WTC11 (cell line): ENCODE data around the gene NPEPPS. TPM values are rescaled to one million over a fixed set of nuclear protein-coding genes. Genes with fewer than 3 reads are reported as not detected.

Source experiments
- ATAC-seq: fragments of 200-7000 bp; cut with Tn5 transposase; 2 replicates; pipeline ENCODE4 v1.10.0; 2021; ENCODE audit warnings: mild to moderate bottlenecking, moderate library complexity
- CTCF ChIA-PET: fragments of 300-600 bp; sonication (Branson Sonifier 250); formaldehyde crosslinking; loops from one replicate; lab custom pipeline; 2021; ENCODE audit warnings: antibody characterized with exemption; lab: Charles Lee
- POLR2A ChIA-PET: fragments of 350-600 bp; sonication (Branson Sonifier 250); formaldehyde crosslinking; loops from one replicate; lab custom pipeline; 2021; ENCODE audit warnings: antibody characterized with exemption; lab: Charles Lee
- DNase-seq: peaks from one replicate; pipeline ENCODE4 v3.0.0; 2021; ENCODE audit warnings: low spot score
- H3K27ac Mint-ChIP-seq: 2 replicates; pipeline ENCODE4 v1.8.0; 2021; ENCODE audit warnings: mixed read lengths
- H3K27me3 Mint-ChIP-seq: 2 replicates; pipeline ENCODE4 v1.8.0; 2021; ENCODE audit warnings: low read depth, mild to moderate bottlenecking, moderate library complexity, mixed read lengths
- H3K36me3 Mint-ChIP-seq: 2 replicates; pipeline ENCODE4 v1.8.0; 2021; ENCODE audit warnings: mixed read lengths
- H3K4me1 Mint-ChIP-seq: 2 replicates; pipeline ENCODE4 v1.8.0; 2022; ENCODE audit warnings: mixed read lengths
- H3K4me3 Mint-ChIP-seq: 2 replicates; pipeline ENCODE4 v1.8.0; 2021; ENCODE audit warnings: mild to moderate bottlenecking, moderate library complexity, mixed read lengths
- H3K9me3 Mint-ChIP-seq: 2 replicates; pipeline ENCODE4 v1.8.0; 2021; ENCODE audit warnings: mixed read lengths
- CDX4 ChIP-seq: fragments of 250-450 bp; sonication (Bioruptor Pico); IDR thresholded peaks from 2 replicates; pipeline ENCODE4 v1.9.0; 2021; ENCODE audit warnings: moderate library complexity, mild to moderate bottlenecking, inconsistent platforms, borderline replicate concordance
- ESRRA ChIP-seq: sonication (generic); formaldehyde crosslinking; IDR thresholded peaks from 2 replicates; pipeline ENCODE4 v1.8.1; 2022; ENCODE audit warnings: mild to moderate bottlenecking, missing genetic modification reagents, borderline replicate concordance
- FOXJ3 ChIP-seq: sonication (generic); formaldehyde crosslinking; IDR thresholded peaks from 2 replicates; pipeline ENCODE4 v1.9.0; 2021; ENCODE audit warnings: missing genetic modification reagents, mild to moderate bottlenecking, borderline replicate concordance
- GRHL2 ChIP-seq: fragments of 250-450 bp; sonication (Bioruptor Pico); IDR thresholded peaks from 2 replicates; pipeline ENCODE4 v1.8.0; 2022; ENCODE audit warnings: mild to moderate bottlenecking, moderate library complexity; ENCODE audit not compliant: insufficient replicate concordance, severe bottlenecking
- MLX ChIP-seq: sonication (generic); formaldehyde crosslinking; IDR thresholded peaks from 2 replicates; pipeline ENCODE4 v1.8.1; 2023; ENCODE audit warnings: mild to moderate bottlenecking, missing genetic modification reagents, moderate library complexity
- NFE2L1 ChIP-seq: sonication (generic); formaldehyde crosslinking; IDR thresholded peaks from 2 replicates; pipeline ENCODE4 v1.8.1; 2023; ENCODE audit warnings: missing genetic modification reagents
- NFYB ChIP-seq: sonication (generic); formaldehyde crosslinking; conservative IDR thresholded peaks from 2 replicates; pipeline ENCODE4 v1.8.0; 2022; ENCODE audit warnings: low read depth, missing genetic modification reagents
- PREB ChIP-seq: sonication (generic); formaldehyde crosslinking; IDR thresholded peaks from 2 replicates; pipeline ENCODE4 v1.8.1; 2022; ENCODE audit warnings: mild to moderate bottlenecking, missing genetic modification reagents, moderate library complexity, borderline replicate concordance
- PRRX2 ChIP-seq: fragments of 250-450 bp; sonication (Bioruptor Pico); IDR thresholded peaks from 2 replicates; pipeline ENCODE4 v1.8.0; 2021; ENCODE audit warnings: mild to moderate bottlenecking
- SMAD3 ChIP-seq: sonication (generic); formaldehyde crosslinking; IDR thresholded peaks from 2 replicates; pipeline ENCODE4 v1.8.0; 2022; ENCODE audit warnings: missing genetic modification reagents, mild to moderate bottlenecking, borderline replicate concordance
- TEAD1 ChIP-seq: sonication (generic); formaldehyde crosslinking; IDR thresholded peaks from 2 replicates; pipeline ENCODE4 v1.8.0; 2022; ENCODE audit warnings: mild to moderate bottlenecking, missing genetic modification reagents
- TP53 ChIP-seq: sonication (generic); formaldehyde crosslinking; IDR thresholded peaks from 2 replicates; pipeline ENCODE4 v1.8.1; 2023; ENCODE audit warnings: mild to moderate bottlenecking, missing genetic modification reagents
- ZBTB21 ChIP-seq: sonication (generic); formaldehyde crosslinking; IDR thresholded peaks from 2 replicates; pipeline ENCODE4 v1.8.1; 2023; ENCODE audit warnings: mild to moderate bottlenecking, missing genetic modification reagents, borderline replicate concordance
- ZNF138 ChIP-seq: sonication (generic); formaldehyde crosslinking; conservative IDR thresholded peaks from 2 replicates; pipeline ENCODE4 v1.8.1; 2022; ENCODE audit warnings: mild to moderate bottlenecking, moderate library complexity, missing genetic modification reagents
- ZNF396 ChIP-seq: fragments of 250-450 bp; sonication (Bioruptor Pico); IDR thresholded peaks from 2 replicates; pipeline ENCODE4 v1.8.0; 2021; ENCODE audit warnings: mild to moderate bottlenecking, moderate library complexity, borderline replicate concordance
- ZNF416 ChIP-seq: fragments of 250-450 bp; sonication (Bioruptor Pico); IDR thresholded peaks from 2 replicates; pipeline ENCODE4 v1.9.0; 2021; ENCODE audit warnings: mild to moderate bottlenecking, inconsistent platforms
- ZNF512 ChIP-seq: sonication (generic); formaldehyde crosslinking; IDR thresholded peaks from 2 replicates; pipeline ENCODE4 v1.8.1; 2022; ENCODE audit warnings: missing genetic modification reagents, borderline replicate concordance
- total RNA-seq: library from RNA; stranded (reverse); gene quantifications from 3 replicates; pipeline ENCODE4 v1.2.3, GENCODE V29; 2021
- TF ChIP-seq, protein P1 (sequence below): fragments of 250-450 bp; sonication (Bioruptor Pico); IDR thresholded peaks from 2 replicates; pipeline ENCODE4 v1.9.0; 2021; ENCODE audit warnings: mild to moderate bottlenecking
- TF ChIP-seq, protein P2 (sequence below): sonication (generic); formaldehyde crosslinking; IDR thresholded peaks from 2 replicates; pipeline ENCODE4 v1.8.0; 2022; ENCODE audit warnings: mild to moderate bottlenecking, missing genetic modification reagents
- TF ChIP-seq, protein P3 (sequence below): fragments of 250-450 bp; sonication (Bioruptor Pico); IDR thresholded peaks from 2 replicates; pipeline ENCODE4 v2.1.2; 2022; ENCODE audit warnings: mild to moderate bottlenecking, moderate library complexity
- TF ChIP-seq, protein P4 (sequence below): sonication (generic); formaldehyde crosslinking; IDR thresholded peaks from 2 replicates; pipeline ENCODE4 v1.8.0; 2022; ENCODE audit warnings: mild to moderate bottlenecking, missing genetic modification reagents
- TF ChIP-seq, protein P5 (sequence below): fragments of 250-450 bp; sonication (Bioruptor Pico); IDR thresholded peaks from 2 replicates; pipeline ENCODE4 v1.8.0; 2021; ENCODE audit warnings: mild to moderate bottlenecking
- TF ChIP-seq, protein P6 (sequence below): sonication (generic); formaldehyde crosslinking; conservative IDR thresholded peaks from 2 replicates; pipeline ENCODE4 v1.8.1; 2022; ENCODE audit warnings: mild to moderate bottlenecking, missing genetic modification reagents

The NPEPPS gene
- total RNA-seq, 1 experiment from 2014 or later: 127 TPM

DNA sequence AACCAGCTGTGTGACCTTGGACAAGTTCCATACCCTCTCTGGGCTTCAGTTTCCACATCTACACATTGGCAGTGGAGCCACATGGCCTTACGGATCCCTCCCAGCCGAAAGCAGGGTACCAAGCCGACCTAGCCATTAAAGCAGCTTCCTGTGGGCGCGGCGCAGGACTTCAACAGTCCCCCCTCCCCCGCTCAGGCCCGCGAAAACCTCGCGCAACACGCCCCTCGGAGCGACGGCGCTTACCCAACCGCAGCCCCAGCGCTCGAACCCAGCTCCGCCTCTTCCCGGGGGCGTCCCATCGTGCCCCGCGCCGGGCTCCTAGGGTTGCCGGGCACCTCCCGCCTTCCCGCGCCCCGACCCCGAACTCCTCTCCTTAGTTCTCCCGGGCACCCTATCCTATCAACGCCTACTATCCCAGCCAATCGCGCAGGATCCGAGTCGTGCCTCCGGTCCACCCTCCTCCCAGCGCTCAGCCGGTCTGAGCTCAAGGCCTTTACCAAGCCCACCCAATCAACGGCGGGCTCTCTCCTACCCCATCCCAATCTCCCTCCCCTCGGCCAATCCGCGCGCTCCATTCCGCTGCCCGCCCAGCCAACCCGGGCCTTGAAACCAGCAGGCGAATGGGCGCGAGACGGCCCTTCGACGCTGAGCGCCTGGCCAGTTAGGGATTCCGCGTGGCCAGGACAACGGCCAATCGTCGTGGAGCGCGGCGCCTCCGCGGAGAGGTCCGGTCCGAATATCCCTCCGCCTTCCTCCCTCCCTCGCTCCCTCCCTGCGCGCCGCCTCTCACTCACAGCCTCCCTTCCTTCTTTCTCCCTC, 118.5 kb downstream of the NPEPPS start, which contains the start of gene KPNB1:
Gene KPNB1 (plus strand): TSS at position 767 of the 819 bp plus-strand sequence. CDS start 326 bp downstream, outside the sequence.
- Mint-ChIP-seq H3K9me3 (no peaks in the 10 kb centered on the region), H3K36me3 (peaks cover 31% of the 10 kb centered on the region), H3K4me1 (peaks cover 28% of the 10 kb centered on the region), H3K4me3 (peak within 1 kb of the TSS; percentile 91), H3K27ac (peak within 1 kb of the TSS; percentile 100), H3K27me3 (no peaks in the 10 kb centered on the region; the same call in 1 of the 2 replicates)
- DNase-seq (peak; percentile 99), ATAC-seq (peak; percentile 91)
- POLR2A ChIA-PET: interaction anchor here (0.6 to 2.4 kb wide), 15 partner anchors 9 to 326 kb away, joined by 3 to 15 read pairs (median 4); partner anchors contain the start of genes EFCAB13, SCRN2, TBKBP1 and TBX21
- CTCF ChIA-PET: interaction anchor here (0.7 to 1.8 kb wide), 13 partner anchors 13 to 374 kb away, joined by 3 to 18 read pairs (median 4); partner anchors contain the start of genes TBKBP1 and TBX21
- TF ChIP-seq, protein P1, sequence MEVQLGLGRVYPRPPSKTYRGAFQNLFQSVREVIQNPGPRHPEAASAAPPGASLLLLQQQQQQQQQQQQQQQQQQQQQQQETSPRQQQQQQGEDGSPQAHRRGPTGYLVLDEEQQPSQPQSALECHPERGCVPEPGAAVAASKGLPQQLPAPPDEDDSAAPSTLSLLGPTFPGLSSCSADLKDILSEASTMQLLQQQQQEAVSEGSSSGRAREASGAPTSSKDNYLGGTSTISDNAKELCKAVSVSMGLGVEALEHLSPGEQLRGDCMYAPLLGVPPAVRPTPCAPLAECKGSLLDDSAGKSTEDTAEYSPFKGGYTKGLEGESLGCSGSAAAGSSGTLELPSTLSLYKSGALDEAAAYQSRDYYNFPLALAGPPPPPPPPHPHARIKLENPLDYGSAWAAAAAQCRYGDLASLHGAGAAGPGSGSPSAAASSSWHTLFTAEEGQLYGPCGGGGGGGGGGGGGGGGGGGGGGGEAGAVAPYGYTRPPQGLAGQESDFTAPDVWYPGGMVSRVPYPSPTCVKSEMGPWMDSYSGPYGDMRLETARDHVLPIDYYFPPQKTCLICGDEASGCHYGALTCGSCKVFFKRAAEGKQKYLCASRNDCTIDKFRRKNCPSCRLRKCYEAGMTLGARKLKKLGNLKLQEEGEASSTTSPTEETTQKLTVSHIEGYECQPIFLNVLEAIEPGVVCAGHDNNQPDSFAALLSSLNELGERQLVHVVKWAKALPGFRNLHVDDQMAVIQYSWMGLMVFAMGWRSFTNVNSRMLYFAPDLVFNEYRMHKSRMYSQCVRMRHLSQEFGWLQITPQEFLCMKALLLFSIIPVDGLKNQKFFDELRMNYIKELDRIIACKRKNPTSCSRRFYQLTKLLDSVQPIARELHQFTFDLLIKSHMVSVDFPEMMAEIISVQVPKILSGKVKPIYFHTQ (CRISPR knock-in tag): no peak
- no peak for TF ChIP-seq CDX4 (CRISPR knock-in tag)
- TF ChIP-seq ZNF396 (CRISPR knock-in tag): no peak
- 0 out of 2 replicates have a peak, but pooled peaks have one; percentile 59 for TF ChIP-seq ESRRA (CRISPR knock-in tag)
- TF ChIP-seq, protein P2, sequence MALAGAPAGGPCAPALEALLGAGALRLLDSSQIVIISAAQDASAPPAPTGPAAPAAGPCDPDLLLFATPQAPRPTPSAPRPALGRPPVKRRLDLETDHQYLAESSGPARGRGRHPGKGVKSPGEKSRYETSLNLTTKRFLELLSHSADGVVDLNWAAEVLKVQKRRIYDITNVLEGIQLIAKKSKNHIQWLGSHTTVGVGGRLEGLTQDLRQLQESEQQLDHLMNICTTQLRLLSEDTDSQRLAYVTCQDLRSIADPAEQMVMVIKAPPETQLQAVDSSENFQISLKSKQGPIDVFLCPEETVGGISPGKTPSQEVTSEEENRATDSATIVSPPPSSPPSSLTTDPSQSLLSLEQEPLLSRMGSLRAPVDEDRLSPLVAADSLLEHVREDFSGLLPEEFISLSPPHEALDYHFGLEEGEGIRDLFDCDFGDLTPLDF (CRISPR knock-in tag): no peak; the same call in 1 of the 2 replicates
- peak; percentile 46; the same call in 1 of the 2 replicates for TF ChIP-seq PREB (CRISPR knock-in tag)
- peak; percentile 92; the same call in 1 of the 2 replicates for TF ChIP-seq TEAD1 (CRISPR knock-in tag)
- TF ChIP-seq, protein P3, sequence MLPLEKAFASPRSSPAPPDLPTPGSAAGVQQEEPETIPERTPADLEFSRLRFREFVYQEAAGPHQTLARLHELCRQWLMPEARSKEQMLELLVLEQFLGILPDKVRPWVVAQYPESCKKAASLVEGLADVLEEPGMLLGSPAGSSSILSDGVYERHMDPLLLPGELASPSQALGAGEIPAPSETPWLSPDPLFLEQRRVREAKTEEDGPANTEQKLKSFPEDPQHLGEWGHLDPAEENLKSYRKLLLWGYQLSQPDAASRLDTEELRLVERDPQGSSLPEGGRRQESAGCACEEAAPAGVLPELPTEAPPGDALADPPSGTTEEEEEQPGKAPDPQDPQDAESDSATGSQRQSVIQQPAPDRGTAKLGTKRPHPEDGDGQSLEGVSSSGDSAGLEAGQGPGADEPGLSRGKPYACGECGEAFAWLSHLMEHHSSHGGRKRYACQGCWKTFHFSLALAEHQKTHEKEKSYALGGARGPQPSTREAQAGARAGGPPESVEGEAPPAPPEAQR (CRISPR knock-in tag): peak; percentile 87
- TF ChIP-seq NFYB (CRISPR knock-in tag): peak; percentile 94
- peak; percentile 94 for TF ChIP-seq NFE2L1 (CRISPR knock-in tag)
- TF ChIP-seq FOXJ3 (CRISPR knock-in tag): no peak
- TF ChIP-seq, protein P4, sequence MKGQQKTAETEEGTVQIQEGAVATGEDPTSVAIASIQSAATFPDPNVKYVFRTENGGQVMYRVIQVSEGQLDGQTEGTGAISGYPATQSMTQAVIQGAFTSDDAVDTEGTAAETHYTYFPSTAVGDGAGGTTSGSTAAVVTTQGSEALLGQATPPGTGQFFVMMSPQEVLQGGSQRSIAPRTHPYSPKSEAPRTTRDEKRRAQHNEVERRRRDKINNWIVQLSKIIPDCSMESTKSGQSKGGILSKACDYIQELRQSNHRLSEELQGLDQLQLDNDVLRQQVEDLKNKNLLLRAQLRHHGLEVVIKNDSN: peak; percentile 78
- no peak for TF ChIP-seq ZNF138 (CRISPR knock-in tag)
- no peak for TF ChIP-seq MLX (CRISPR knock-in tag)
- TF ChIP-seq, protein P5, sequence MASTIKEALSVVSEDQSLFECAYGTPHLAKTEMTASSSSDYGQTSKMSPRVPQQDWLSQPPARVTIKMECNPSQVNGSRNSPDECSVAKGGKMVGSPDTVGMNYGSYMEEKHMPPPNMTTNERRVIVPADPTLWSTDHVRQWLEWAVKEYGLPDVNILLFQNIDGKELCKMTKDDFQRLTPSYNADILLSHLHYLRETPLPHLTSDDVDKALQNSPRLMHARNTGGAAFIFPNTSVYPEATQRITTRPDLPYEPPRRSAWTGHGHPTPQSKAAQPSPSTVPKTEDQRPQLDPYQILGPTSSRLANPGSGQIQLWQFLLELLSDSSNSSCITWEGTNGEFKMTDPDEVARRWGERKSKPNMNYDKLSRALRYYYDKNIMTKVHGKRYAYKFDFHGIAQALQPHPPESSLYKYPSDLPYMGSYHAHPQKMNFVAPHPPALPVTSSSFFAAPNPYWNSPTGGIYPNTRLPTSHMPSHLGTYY (CRISPR knock-in tag): no peak
- TF ChIP-seq SMAD3 (CRISPR knock-in tag): peak; percentile 80; the same call in 1 of the 2 replicates
- no peak for TF ChIP-seq ZNF416 (CRISPR knock-in tag)
- no peak for TF ChIP-seq TP53
- no peak for TF ChIP-seq ZNF512
- TF ChIP-seq PRRX2 (CRISPR knock-in tag): no peak
- TF ChIP-seq GRHL2 (CRISPR knock-in tag): no peak
- TF ChIP-seq ZBTB21 (CRISPR knock-in tag): no peak
- TF ChIP-seq, protein P6, sequence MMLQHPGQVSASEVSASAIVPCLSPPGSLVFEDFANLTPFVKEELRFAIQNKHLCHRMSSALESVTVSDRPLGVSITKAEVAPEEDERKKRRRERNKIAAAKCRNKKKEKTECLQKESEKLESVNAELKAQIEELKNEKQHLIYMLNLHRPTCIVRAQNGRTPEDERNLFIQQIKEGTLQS (CRISPR knock-in tag): 0 out of 2 replicates have a peak, but pooled peaks have one; percentile 33
